WI38 (cell line): ENCODE measurements around the gene USP19.
A peak's percentile ranks its signal among the peaks of the same experiment; 100 is the strongest.

Source experiments
- H3K4me3 ChIP-seq: 2 replicates; pipeline ENCODE4 v1.5.1; 2011; ENCODE audit warnings: low read depth, mild to moderate bottlenecking, control low read depth, low read length
- TF ChIP-seq, protein P1 (sequence below): IDR thresholded peaks from 2 replicates; pipeline ENCODE4 v1.5.1; 2012; ENCODE audit warnings: low read depth, mild to moderate bottlenecking, control low read depth, low read length

USP19 gene, protein sequence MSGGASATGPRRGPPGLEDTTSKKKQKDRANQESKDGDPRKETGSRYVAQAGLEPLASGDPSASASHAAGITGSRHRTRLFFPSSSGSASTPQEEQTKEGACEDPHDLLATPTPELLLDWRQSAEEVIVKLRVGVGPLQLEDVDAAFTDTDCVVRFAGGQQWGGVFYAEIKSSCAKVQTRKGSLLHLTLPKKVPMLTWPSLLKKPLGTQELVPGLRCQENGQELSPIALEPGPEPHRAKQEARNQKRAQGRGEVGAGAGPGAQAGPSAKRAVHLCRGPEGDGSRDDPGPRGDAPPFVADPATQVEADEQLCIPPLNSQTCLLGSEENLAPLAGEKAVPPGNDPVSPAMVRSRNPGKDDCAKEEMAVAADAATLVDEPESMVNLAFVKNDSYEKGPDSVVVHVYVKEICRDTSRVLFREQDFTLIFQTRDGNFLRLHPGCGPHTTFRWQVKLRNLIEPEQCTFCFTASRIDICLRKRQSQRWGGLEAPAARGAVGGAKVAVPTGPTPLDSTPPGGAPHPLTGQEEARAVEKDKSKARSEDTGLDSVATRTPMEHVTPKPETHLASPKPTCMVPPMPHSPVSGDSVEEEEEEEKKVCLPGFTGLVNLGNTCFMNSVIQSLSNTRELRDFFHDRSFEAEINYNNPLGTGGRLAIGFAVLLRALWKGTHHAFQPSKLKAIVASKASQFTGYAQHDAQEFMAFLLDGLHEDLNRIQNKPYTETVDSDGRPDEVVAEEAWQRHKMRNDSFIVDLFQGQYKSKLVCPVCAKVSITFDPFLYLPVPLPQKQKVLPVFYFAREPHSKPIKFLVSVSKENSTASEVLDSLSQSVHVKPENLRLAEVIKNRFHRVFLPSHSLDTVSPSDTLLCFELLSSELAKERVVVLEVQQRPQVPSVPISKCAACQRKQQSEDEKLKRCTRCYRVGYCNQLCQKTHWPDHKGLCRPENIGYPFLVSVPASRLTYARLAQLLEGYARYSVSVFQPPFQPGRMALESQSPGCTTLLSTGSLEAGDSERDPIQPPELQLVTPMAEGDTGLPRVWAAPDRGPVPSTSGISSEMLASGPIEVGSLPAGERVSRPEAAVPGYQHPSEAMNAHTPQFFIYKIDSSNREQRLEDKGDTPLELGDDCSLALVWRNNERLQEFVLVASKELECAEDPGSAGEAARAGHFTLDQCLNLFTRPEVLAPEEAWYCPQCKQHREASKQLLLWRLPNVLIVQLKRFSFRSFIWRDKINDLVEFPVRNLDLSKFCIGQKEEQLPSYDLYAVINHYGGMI (N-terminal part only)

DNA sequence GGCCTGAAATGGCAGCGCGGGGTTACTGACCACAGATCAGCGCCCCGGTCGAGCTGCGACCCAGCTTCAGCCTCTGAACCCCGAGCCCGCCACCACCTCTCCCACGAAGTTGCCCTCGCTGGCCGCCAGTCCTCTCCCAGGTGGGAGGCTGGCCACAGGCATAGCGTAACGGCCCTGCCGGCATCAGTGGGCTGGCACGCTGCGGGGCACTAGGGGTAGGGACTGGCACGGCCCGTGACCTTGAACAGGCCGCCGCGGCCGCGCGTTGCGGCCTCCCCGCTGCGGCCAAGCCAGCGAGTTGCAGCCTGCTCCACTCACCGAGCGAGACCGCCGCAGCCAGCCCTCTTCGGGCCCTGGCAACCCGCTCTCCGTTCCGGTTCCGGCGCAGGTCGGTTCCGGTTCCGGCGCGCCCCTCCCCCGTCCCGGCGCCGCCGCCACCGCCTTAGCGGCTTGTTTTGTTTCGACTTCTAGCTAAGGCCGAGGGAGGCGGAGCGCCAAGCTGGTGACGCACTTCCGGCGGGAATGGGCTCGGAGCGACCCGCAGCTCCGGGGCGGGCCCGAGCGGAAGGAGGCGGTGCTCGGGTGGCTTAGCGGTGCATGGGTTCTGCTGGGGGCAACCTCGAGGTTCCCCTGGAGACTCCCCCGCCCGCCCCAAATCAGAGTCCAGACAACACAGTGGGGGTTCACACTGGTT, at the start of gene USP19:
Gene USP19 (minus strand): TSS at position 386 of the 694 bp plus-strand sequence. CDS start 1,678 bp downstream, outside the sequence.
- TF ChIP-seq, protein P1, sequence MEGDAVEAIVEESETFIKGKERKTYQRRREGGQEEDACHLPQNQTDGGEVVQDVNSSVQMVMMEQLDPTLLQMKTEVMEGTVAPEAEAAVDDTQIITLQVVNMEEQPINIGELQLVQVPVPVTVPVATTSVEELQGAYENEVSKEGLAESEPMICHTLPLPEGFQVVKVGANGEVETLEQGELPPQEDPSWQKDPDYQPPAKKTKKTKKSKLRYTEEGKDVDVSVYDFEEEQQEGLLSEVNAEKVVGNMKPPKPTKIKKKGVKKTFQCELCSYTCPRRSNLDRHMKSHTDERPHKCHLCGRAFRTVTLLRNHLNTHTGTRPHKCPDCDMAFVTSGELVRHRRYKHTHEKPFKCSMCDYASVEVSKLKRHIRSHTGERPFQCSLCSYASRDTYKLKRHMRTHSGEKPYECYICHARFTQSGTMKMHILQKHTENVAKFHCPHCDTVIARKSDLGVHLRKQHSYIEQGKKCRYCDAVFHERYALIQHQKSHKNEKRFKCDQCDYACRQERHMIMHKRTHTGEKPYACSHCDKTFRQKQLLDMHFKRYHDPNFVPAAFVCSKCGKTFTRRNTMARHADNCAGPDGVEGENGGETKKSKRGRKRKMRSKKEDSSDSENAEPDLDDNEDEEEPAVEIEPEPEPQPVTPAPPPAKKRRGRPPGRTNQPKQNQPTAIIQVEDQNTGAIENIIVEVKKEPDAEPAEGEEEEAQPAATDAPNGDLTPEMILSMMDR: no peak
- peak within 1 kb of the TSS; percentile 91 for H3K4me3 ChIP-seq

DNA sequence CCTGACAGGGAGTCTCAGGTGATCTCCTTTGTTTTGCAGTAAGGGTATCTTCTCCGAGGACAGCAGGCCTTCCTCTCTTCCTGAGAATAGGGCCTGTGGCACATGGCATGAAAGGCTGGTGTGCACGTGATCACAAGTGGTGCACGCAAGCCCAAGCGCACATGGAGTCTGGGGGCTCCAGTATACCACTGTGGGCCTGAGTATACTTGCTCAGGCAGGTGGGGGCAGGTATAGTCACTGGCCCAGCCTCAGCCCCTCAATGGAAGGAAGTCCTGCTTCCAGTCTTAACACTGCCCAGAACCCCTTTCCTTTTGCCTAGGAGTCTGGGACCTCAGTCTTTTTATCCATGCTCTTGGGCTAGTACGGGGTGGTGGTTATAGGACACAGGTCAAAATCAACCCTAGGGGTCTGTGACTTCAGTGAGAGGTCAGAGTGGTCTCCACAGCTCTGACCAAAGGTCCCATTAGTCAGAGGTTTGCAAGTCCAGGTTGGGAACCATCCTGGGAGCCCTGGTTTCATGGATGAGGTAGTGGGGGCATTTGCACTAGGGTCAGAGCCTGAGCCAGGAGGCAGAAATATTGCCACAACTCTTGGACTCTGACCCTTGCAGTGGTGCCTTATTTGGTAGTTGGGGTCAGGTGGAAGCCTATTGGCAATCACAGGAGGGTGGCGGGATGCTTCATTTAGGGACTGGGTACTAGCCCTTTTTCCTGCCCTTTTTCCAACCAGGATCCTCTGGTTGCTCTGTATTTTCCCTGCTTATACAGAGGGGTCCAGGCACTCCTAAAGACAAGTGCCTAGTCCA, 46.3 kb upstream of the USP19 start:
- TF ChIP-seq, protein P1: no peak
- H3K4me3 ChIP-seq: peak overlapping the region; percentile 97

DNA sequence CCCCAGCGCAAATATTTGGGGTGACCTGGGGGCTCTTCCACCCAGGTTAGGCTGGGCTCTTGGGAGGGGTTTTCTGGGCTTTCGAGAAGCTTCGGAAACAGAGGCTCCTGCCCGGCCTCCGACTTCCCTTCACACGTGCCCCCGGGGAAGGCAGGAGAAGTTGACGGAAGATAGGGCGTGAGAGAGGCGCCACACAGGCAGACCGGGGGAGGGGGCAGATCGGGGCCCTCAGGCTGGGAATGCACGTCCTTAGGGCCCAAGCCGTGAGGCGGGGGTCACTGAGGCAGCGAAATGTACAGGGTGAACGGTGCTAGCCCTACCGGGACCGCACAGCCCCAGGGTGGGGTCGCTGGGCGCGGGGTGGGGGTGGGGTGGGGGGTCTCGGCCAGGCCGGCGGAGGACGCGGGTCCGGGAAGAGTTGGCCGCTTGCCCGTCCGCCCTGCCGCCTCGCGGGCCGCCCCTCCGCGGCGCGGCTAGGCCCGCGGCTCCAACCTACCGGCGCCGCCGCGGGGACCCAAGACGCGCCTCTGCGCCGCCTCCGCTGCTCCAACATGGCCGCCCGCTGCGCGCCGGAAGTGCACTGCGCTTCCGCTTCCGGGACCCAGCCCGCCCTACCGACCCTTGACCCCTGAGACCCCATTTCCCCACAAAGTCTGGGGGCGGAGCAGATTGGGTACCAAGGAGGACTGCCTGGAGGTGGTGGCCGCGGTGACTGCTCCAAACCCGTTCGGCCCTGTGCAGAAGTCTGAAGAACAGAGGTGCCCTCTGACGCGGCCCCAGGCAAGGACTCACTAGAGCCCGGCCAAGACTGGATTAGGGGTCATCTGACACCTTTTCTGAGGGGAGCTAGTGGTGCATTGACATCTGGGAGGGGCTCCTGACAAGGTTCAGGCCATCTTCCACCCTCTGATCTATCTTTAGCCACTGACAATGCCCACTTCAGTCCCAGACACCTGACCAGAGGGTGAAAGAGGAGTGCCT, 45.4 kb upstream of the USP19 start, which contains the start of gene CCDC71:
Gene CCDC71 (minus strand): TSS at position 561 of the 981 bp plus-strand sequence. CDS start 2,123 bp downstream, outside the sequence.
- H3K4me3 ChIP-seq: peak within 1 kb of the TSS; percentile 97
- TF ChIP-seq, protein P1: no peak

DNA sequence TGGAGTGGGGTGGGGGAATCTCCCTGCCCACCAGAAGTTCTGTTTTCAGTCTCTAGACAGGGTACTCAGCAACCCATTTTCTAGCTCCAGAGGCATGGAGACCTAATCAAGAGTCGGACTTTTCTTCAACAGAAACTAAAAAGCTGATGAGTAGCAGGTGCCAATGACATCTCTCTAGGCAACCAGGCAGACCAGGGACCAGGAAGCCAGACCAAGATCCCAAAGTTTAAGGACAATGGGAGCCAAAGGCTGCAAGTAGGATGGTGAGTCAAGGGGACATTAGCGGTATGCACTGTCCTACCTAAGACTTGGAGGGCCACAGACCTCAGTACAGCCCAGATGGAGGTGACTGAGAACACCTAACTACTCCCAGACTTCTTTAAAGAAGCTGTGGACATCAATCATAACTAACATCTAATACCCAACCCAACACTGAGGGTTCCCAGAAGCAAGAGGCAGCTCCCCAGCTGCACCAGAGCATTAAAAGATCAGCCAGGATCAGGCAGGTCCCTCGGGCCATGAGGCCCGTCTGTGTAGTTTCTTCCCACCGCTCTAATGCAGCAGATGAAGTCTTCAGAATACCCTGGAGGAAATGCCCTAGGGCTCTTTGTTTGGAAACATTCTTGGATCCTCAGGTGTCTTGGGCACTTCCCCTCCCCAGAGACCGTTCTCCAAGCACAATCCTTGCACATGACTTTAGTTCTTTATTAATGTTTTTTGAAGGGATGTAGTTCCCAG, 44.5 kb upstream of the USP19 start:
- TF ChIP-seq, protein P1: no peak

DNA sequence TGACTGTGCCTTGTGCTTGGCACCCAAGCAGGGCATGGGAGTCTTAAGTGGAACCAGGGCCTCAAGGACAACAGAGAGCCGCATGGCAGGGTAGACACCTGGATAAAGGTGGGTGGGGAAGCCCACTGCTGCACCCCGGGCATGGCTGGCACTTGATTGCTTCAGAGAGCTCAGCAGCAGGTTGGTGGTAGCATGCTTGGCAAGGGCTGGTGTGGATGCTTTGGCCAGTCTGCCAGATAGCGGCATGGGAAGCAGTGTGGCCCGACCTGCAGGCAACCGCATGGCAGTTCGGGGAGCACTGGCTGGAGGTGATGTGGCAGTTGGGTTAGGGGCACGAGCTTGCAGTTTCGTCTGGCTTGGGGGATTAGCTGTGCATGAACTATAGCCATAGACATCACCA, 43.0 kb upstream of the USP19 start:
- TF ChIP-seq, protein P1: no peak
- H3K4me3 ChIP-seq: no peak overlapping the region

More for the DNA sequence above, 44.5 kb upstream of the USP19 start:
- H3K4me3 ChIP-seq: peak overlapping the region; percentile 97
